Inferior parietal cortex (tissue), 1 donor: ENCODE data around the gene AUH.
A peak's percentile ranks its signal among the peaks of the same experiment; 100 is the strongest.
"Not testable (repeated sequence)": the region's sequence is repeated elsewhere in the genome, so short reads cannot be mapped to it uniquely, and the experiment has no call there.

Source experiments
- DNase-seq: peaks from one replicate; pipeline ENCODE4 v3.0.0-alpha.2; 2016; ENCODE audit errors: extremely low spot score

AUH gene

GRCh38 chr9:91361291-91362050, at the start of gene AUH:
TSS of gene AUH (minus strand) at chr9:91361918. CDS start at chr9:91361889, 29 bp downstream.
- peak; percentile 81 for DNase-seq

DNA sequence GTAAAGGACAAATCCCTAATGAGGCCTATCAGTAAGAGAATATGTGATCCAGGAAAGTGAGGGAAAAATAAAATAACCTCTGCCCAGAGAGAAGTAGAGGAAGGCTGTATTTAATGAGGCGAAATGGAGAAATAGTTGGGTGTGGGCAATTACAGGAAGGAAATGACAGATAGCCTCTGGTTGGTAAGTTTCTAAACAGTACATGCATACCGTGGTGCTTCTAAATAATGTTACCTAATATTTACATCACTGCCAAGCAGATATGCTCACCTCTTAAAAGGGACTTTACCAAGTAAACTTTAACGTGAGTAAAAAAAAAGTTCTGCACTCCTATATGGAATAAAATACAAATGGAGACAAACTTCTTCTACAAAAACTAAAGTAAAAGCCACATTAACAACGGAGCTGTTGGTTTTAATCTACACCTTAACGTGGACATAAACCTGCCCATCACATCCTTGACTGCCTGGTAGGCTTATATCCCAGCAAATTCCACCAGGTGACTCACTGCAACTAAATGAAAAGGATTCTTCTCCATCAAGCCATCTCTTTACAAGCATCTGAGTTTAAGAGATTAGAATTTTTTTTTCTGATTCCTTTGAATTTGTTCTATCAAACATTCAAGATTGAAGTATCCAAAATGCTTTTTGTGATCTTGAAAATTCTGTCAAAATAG, 49.5 kb upstream of the AUH start:
- no peak for DNase-seq

DNA sequence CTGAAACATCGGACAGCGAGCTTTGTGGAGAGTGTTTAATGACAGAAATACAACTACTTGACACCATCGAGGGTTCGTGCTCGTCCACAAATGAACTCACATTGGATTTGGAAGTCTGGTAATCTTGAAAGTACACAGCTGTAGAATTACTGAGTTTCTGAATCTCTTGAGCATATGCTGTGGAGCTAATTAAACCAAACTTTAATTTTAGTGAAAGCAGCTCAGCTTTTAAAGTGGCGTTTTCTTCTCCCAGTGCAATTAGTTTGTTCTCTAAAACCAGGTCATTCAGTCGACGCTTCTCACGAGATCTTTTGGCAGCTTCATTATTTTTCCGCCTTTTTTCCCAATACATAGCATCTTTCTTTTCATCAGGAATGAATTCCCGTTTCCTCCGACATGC, 48.4 kb upstream of the AUH start:
- DNase-seq = no peak

- no peak for DNase-seq
These were observed 46.8 kb upstream of the AUH start for GRCh38 chr9:91408475-91408874.

- DNase-seq = no peak
These were observed 46.0 kb upstream of the AUH start for GRCh38 chr9:91407580-91408318.

GRCh38 chr9:91405343-91406077, 43.8 kb upstream of the AUH start:
- DNase-seq = no peak

- no peak for DNase-seq
These were observed 42.2 kb upstream of the AUH start for GRCh38 chr9:91403665-91404543.

DNA sequence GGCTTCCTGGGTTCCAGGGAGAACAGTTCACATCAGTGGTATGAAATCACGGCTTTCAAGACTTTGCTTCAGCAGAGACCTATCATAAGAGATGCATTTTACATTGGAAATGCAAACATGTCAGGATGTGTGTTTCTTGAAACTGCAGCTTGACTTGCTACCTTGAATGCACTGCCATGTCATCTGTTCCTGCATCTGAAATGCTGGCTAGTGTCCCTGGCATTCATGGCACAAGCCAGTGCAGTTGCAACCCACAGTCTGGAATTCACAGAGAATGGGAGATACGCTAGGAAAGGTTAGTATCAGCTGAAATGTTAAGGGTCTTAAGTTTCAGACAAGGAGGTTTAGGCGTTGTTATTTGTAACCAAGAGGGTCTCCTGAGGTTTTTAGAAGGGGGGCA, 37.2 kb upstream of the AUH start:
- no peak for DNase-seq

DNA sequence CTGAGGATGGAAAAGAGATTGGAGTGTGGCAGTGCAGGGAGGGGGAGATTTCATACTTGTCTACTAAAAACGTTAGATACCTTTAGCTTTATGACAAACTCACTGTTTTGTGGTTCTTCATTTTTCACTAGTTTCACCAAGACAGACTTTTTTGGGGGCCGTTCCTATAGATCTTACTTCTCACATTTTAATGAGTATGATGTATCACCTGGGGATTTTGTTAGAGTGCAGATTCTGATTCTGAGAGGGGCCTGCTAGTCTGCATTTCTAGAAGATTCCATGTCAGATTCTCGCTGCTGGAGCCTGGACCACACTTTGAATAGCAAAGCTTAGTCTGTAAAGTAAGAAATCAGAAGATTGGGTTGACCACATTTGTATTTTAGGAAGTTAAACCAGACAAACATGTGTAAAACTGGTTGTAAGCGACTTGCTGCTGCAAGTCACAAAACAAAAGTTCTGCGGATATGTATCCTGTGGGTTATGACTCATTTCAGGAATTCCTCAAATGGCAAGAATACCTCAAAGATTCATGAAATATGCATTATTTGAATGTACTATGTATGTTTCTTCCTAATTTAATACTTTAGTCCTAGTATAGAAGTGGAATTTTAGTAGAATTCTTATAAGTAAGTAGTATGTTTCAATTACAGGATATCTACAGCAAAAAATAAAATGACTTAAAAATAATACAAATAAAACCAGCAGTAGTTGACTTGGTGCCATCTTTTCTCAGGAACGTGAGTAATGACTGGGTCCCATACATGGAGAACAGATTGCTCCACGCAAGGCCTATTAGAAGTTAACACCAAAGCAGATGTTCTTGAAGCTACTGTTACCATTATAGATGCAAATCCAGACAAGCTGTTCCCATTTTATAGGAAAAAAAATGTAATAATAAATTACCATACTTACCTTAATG, 34.1 kb upstream of the AUH start:
- no peak for DNase-seq

DNA sequence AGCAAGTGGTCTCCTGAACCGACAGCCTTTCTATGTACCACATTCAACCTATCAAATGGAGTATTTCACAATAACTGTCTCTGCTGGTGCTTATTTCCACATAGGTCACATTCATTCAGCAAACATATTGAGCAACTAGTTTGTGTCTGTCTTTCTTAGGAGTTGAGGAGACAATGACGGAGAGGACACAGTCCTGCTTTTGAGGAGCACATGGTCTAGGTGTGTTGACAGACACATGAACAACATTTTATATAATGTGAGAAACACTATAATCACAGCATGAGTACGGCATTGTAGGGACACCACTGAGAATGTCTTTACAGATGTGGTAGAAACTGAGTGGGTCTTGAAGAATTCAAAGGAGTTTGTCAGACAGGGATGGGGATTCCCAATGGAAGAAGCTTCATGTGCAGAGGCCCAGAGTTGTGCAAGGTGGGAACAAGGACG, 33.4 kb upstream of the AUH start:
- DNase-seq = no peak

DNA sequence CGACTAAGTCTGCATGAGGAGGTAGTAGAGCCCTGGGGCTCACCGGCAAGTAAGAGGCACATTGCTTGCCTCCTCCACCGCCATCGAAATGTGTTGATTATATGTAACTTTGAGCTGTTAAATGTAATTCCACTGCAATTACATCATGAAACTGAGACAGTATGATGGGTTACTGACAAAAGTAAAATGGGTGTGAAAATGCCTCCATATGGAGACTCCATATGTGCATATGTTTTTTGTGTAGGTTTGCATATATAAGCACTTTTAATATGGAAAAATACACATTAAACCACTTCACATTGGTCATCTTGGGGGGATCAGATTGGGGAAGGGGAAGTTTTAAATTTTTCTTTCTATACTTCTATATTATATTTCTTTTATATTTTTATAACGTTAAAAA, 32.1 kb upstream of the AUH start:
- DNase-seq = no peak

GRCh38 chr9:91392435-91392834, 30.7 kb upstream of the AUH start:
- no peak for DNase-seq

DNA sequence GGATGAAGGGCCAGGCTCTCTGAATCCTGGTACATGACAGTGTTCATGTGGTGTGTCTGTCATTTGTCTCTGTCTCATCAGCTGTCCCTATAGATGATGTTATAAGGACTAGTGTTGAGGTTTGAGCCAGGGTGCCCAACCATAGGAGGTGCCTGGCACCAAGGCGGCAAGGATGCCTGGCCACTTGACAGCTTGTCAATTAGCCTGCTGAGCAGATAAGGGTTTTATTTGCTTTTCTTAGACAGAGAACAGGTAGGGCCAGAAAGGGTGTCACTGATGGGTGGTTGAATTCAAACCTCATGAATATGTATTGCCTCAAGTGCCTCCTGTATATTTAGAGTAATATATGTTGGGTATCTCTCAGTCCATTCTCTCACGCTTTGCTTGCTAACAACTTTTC, 30.1 kb upstream of the AUH start:
- DNase-seq = no peak

GRCh38 chr9:91391412-91391811, 29.7 kb upstream of the AUH start:
- no peak for DNase-seq

DNA sequence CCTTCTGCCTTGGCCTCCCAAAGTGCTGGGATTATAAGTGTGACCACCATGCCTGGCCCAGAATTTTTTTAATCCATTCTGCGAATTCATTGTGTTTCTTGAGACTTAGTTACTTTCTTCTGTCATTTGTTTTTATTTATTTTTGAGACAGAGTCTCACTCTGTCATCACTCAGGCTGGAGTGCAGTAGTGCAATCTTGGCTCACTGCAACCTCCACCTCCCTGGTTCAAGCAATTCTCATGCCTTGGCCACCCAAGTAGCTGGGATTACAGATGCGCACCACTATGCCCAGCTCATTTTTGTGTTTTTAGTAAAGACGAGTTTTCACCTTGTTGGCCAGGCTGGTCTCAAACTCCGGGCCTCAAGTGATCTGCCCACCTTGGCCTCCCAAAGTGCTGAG, 28.0 kb upstream of the AUH start:
- not testable (repeated sequence) for DNase-seq

- no peak for DNase-seq
These were observed 25.0 kb upstream of the AUH start for GRCh38 chr9:91386765-91387164.

GRCh38 chr9:91384954-91385353, 23.2 kb upstream of the AUH start:
- no peak for DNase-seq

- DNase-seq = no peak
These were observed 21.9 kb upstream of the AUH start for GRCh38 chr9:91383577-91383976.

DNA sequence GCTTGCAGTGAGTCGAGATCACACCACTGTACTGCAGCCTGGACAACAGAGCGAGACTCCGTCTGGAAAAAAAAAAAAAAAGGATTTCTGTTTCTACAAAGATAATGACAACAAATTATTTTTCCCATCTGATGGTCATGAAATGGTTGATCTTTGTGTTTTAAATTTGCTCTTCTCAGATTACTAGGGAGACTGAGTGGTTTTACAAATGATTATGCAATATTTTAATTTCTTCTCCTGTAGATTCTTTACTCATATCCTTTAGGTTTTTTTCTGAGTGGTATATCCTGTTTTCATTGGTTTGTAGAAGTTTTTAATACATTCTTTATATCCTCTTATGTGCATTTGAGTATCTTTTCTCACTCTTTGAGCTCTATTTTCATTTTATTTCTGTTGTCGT, 20.6 kb upstream of the AUH start:
- no peak for DNase-seq

GRCh38 chr9:91379426-91379825, 17.7 kb upstream of the AUH start:
- DNase-seq = no peak
